CD4-positive, alpha-beta memory T cell (primary cell): Measurements from ENCODE around the gene MSI2. TPM values are rescaled to one million over a fixed set of nuclear protein-coding genes. Genes with fewer than 3 reads are reported as not detected.
"Not testable (repeated sequence)": the region's sequence is repeated elsewhere in the genome, so short reads cannot be mapped to it uniquely, and the experiment has no call there.

Experiments used
- CTCF ChIA-PET: fragments of 350-600 bp; sonication (Branson Sonifier 250); formaldehyde crosslinking; loops from one replicate; lab custom pipeline; 2021; ENCODE audit warnings: inconsistent platforms; ENCODE audit not compliant: partially characterized antibody; lab: Charles Lee
- POLR2A ChIA-PET: fragments of 350-600 bp; sonication (Branson Sonifier 250); formaldehyde crosslinking; loops from one replicate; lab custom pipeline; 2021; ENCODE audit not compliant: partially characterized antibody; lab: Charles Lee
- DNase-seq, 5 donors: peaks; one replicate each; pipeline versions ENCODE4 v3.0.0 to v3.0.0-alpha.2; 2020 to 2022; ENCODE audit warnings: mixed read lengths in 1 of 5
- H3K27ac ChIP-seq: one replicate; pipeline ENCODE4 v1.7.0; 2013; ENCODE audit warnings: low read depth, low read length
- H3K27me3 ChIP-seq: 2 replicates; pipeline ENCODE4 v1.7.0; 2013; ENCODE audit warnings: mild to moderate bottlenecking, low read length, moderate library complexity; ENCODE audit not compliant: insufficient read depth
- H3K36me3 ChIP-seq: 2 replicates; pipeline ENCODE4 v1.7.0; 2013; ENCODE audit warnings: mild to moderate bottlenecking, low read length, moderate library complexity; ENCODE audit not compliant: insufficient read depth
- H3K4me1 ChIP-seq: 2 replicates; pipeline ENCODE4 v1.7.0; 2013; ENCODE audit warnings: mild to moderate bottlenecking, low read length, moderate library complexity; ENCODE audit not compliant: insufficient read depth
- H3K4me3 ChIP-seq, 2 donors: one replicate each; pipeline ENCODE4 v1.7.0; 2013; ENCODE audit warnings: low read length in 2 of 2, mild to moderate bottlenecking in 1 of 2
- H3K9me3 ChIP-seq, 2 donors: one replicate each; pipeline ENCODE4 v1.7.0; 2013; ENCODE audit warnings: low read length in 2 of 2, control low read depth in 1 of 2; ENCODE audit not compliant: control insufficient read depth in 1 of 2
- H3K27ac Mint-ChIP-seq, 7 donors: one replicate each; pipeline ENCODE4 v1.8.0; 2020 to 2021; ENCODE audit warnings: mixed read lengths in 7 of 7, mild to moderate bottlenecking in 6 of 7, inconsistent platforms in 3 of 7, moderate library complexity in 3 of 7
- H3K27me3 Mint-ChIP-seq, 2 donors: one replicate each; pipeline ENCODE4 v1.8.0; 2020 to 2021; ENCODE audit warnings: mixed read lengths in 2 of 2
- H3K36me3 Mint-ChIP-seq, 2 donors: one replicate each; pipeline ENCODE4 v1.8.0; 2020 to 2021; ENCODE audit warnings: mixed read lengths in 2 of 2, inconsistent platforms in 1 of 2, mild to moderate bottlenecking in 1 of 2
- H3K4me1 Mint-ChIP-seq, 4 donors: one replicate each; pipeline ENCODE4 v1.8.0; 2020 to 2021; ENCODE audit warnings: mixed read lengths in 4 of 4, mild to moderate bottlenecking in 1 of 4
- H3K4me3 Mint-ChIP-seq, 8 donors: one replicate each; pipeline ENCODE4 v1.8.0; 2020 to 2021; ENCODE audit warnings: mixed read lengths in 8 of 8, mild to moderate bottlenecking in 7 of 8, moderate library complexity in 6 of 8, inconsistent platforms in 3 of 8
- H3K9me3 Mint-ChIP-seq, 8 donors: one replicate each; pipeline ENCODE4 v1.8.0; 2020 to 2021; ENCODE audit warnings: mixed read lengths in 8 of 8, mild to moderate bottlenecking in 5 of 8, inconsistent platforms in 3 of 8, moderate library complexity in 1 of 8
- intact Hi-C: fragments of 100-400 bp; cut with micrococcal nuclease; formaldehyde crosslinking; loops from one replicate; pipeline ENCODE4 v1.15.1; 2023
- polyA plus RNA-seq, 2 donors: library from polyadenylated mRNA; unstranded; fragments of 300-500 nt; fragmentation: Illumina TruSeq; gene quantifications; one replicate each; pipeline ENCODE4 v1.2.3, GENCODE V29; 2021
- total RNA-seq, 2 experiments: library from RNA; stranded (reverse); gene quantifications; one replicate each; pipeline ENCODE4 v1.2.3, GENCODE V29; 2021

The MSI2 gene
- total and polyA plus RNA-seq, 4 experiments from 2014 or later = 2.1 to 110 (median 55.3) TPM

GRCh38 chr17:57496382-57496781, 240.1 kb downstream of the MSI2 start:
- no peak overlapping the region for H3K27ac Mint-ChIP-seq
- no peaks in the 10 kb centered on the region for H3K9me3 ChIP-seq
- H3K27ac ChIP-seq = no peak overlapping the region
- no peak for DNase-seq
- intact Hi-C loops = no loop called here
- ChIA-PET CTCF (no interaction called here), POLR2A (no interaction called here)
- no peaks in the 10 kb centered on the region for H3K9me3 Mint-ChIP-seq
- H3K36me3 Mint-ChIP-seq = peaks cover 2 to 8% of the 10 kb centered on the region in 2 donors
- H3K36me3 ChIP-seq = no peaks in the 10 kb centered on the region
- peaks cover 27 to 52% (median 45%) of the 10 kb centered on the region in 4 donors for H3K4me1 Mint-ChIP-seq
- peaks cover 13% of the 10 kb centered on the region for H3K4me1 ChIP-seq
- no peak overlapping the region for H3K4me3 ChIP-seq
- no peak overlapping the region for H3K4me3 Mint-ChIP-seq
- no peaks in the 10 kb centered on the region for H3K27me3 ChIP-seq
- H3K27me3 Mint-ChIP-seq = no peaks in the 10 kb centered on the region

GRCh38 chr17:57498443-57498842, 242.1 kb downstream of the MSI2 start:
- H3K36me3 Mint-ChIP-seq = peaks cover 2 to 5% of the 10 kb centered on the region in 2 donors
- no peaks in the 10 kb centered on the region for H3K27me3 Mint-ChIP-seq
- Histone ChIP-seq H3K27me3 (no peaks in the 10 kb centered on the region), H3K9me3 (no peaks in the 10 kb centered on the region), H3K4me3 (no peak overlapping the region), H3K27ac (no peak overlapping the region), H3K4me1 (peaks cover 8% of the 10 kb centered on the region), H3K36me3 (no peaks in the 10 kb centered on the region)
- CTCF ChIA-PET = interaction anchor here (0.7 to 1.9 kb wide), 5 partner anchors 8 to 254 kb away, joined by 3 to 5 read pairs (median 3); no protein-coding TSS in a partner anchor
- peak overlapping the region in 1 of 8 donors; percentile 5 for H3K4me3 Mint-ChIP-seq
- POLR2A ChIA-PET = no interaction called here
- H3K4me1 Mint-ChIP-seq = peaks cover 26 to 48% (median 41%) of the 10 kb centered on the region in 4 donors
- H3K9me3 Mint-ChIP-seq = no peaks in the 10 kb centered on the region
- intact Hi-C loops = no loop called here
- no peak for DNase-seq
- no peak overlapping the region for H3K27ac Mint-ChIP-seq

GRCh38 chr17:57499221-57499620, 242.9 kb downstream of the MSI2 start:
- ChIA-PET CTCF (interaction anchor here (0.8 kb wide), 1 partner anchor 10 kb away, joined by 3 read pairs; no protein-coding TSS in a partner anchor), POLR2A (interaction anchor here (0.7 kb wide), 1 partner anchor 154 kb away, joined by 4 read pairs; no protein-coding TSS in a partner anchor)
- H3K36me3 ChIP-seq, H3K27ac Mint-ChIP-seq, H3K36me3 Mint-ChIP-seq, H3K4me3 Mint-ChIP-seq, DNase-seq, intact Hi-C loops, H3K4me3 ChIP-seq, H3K4me1 ChIP-seq, H3K9me3 Mint-ChIP-seq, H3K9me3 ChIP-seq, H3K27ac ChIP-seq, H3K27me3 Mint-ChIP-seq, H3K27me3 ChIP-seq: not testable (repeated sequence)
- peaks cover 27 to 52% (median 41%) of the 10 kb centered on the region in 4 donors for H3K4me1 Mint-ChIP-seq

GRCh38 chr17:57499648-57500049, 243.3 kb downstream of the MSI2 start:
- no peak overlapping the region for H3K27ac ChIP-seq
- CTCF ChIA-PET = interaction anchor here (0.8 kb wide), 1 partner anchor 10 kb away, joined by 3 read pairs; no protein-coding TSS in a partner anchor
- Mint-ChIP-seq H3K4me1 (peaks cover 29 to 54% (median 41%) of the 10 kb centered on the region in 4 donors), H3K36me3 (peaks cover 2% of the 10 kb centered on the region in 2 donors), H3K9me3 (no peaks in the 10 kb centered on the region), H3K27me3 (no peaks in the 10 kb centered on the region), H3K27ac (peak overlapping the region in 2 of 7 donors; percentile 22 to 49), H3K4me3 (no peak overlapping the region)
- no peaks in the 10 kb centered on the region for H3K36me3 ChIP-seq
- POLR2A ChIA-PET = interaction anchor here (0.7 kb wide), 1 partner anchor 154 kb away, joined by 4 read pairs; no protein-coding TSS in a partner anchor
- intact Hi-C loops = no loop called here
- H3K4me1 ChIP-seq = peaks cover 8% of the 10 kb centered on the region
- no peak overlapping the region for H3K4me3 ChIP-seq
- H3K9me3 ChIP-seq = no peaks in the 10 kb centered on the region
- DNase-seq = no peak
- H3K27me3 ChIP-seq = no peaks in the 10 kb centered on the region

GRCh38 chr17:57501016-57501415, 244.7 kb downstream of the MSI2 start:
- Histone ChIP-seq H3K9me3 (no peaks in the 10 kb centered on the region), H3K27me3 (no peaks in the 10 kb centered on the region), H3K27ac (no peak overlapping the region), H3K4me3 (no peak overlapping the region), H3K4me1 (peaks cover 8% of the 10 kb centered on the region), H3K36me3 (no peaks in the 10 kb centered on the region)
- ChIA-PET CTCF (no interaction called here), POLR2A (no interaction called here)
- no peak overlapping the region for H3K27ac Mint-ChIP-seq
- H3K27me3 Mint-ChIP-seq = no peaks in the 10 kb centered on the region
- H3K36me3 Mint-ChIP-seq = peaks cover 0 to 2% of the 10 kb centered on the region in 2 donors
- peaks cover 25 to 48% (median 35%) of the 10 kb centered on the region in 4 donors for H3K4me1 Mint-ChIP-seq
- intact Hi-C loops = no loop called here
- H3K4me3 Mint-ChIP-seq = no peak overlapping the region
- DNase-seq = no peak
- no peaks in the 10 kb centered on the region for H3K9me3 Mint-ChIP-seq

- H3K27me3 ChIP-seq = no peaks in the 10 kb centered on the region
- Mint-ChIP-seq H3K27ac (no peak overlapping the region), H3K36me3 (peaks cover 0 to 2% of the 10 kb centered on the region in 2 donors), H3K4me1 (peaks cover 24 to 38% (median 29%) of the 10 kb centered on the region in 4 donors), H3K27me3 (no peaks in the 10 kb centered on the region), H3K9me3 (no peaks in the 10 kb centered on the region), H3K4me3 (no peak overlapping the region)
- ChIA-PET CTCF (no interaction called here), POLR2A (no interaction called here)
- H3K27ac ChIP-seq = no peak overlapping the region
- no peak for DNase-seq
- peaks cover 8% of the 10 kb centered on the region for H3K4me1 ChIP-seq
- no peaks in the 10 kb centered on the region for H3K9me3 ChIP-seq
- no peak overlapping the region for H3K4me3 ChIP-seq
- H3K36me3 ChIP-seq = no peaks in the 10 kb centered on the region
- intact Hi-C loops = no loop called here
Observed at GRCh38 chr17:57502022-57502421, 245.7 kb downstream of the MSI2 start.

- Histone ChIP-seq H3K36me3 (no peaks in the 10 kb centered on the region), H3K4me1 (peaks cover 4% of the 10 kb centered on the region), H3K9me3 (no peaks in the 10 kb centered on the region), H3K27ac (no peak overlapping the region), H3K4me3 (no peak overlapping the region), H3K27me3 (no peaks in the 10 kb centered on the region)
- Mint-ChIP-seq H3K36me3 (peaks cover 0 to 2% of the 10 kb centered on the region in 2 donors), H3K9me3 (no peaks in the 10 kb centered on the region), H3K4me1 (peaks cover 21 to 30% (median 24%) of the 10 kb centered on the region in 4 donors), H3K27ac (no peak overlapping the region), H3K4me3 (no peak overlapping the region), H3K27me3 (no peaks in the 10 kb centered on the region)
- ChIA-PET POLR2A (no interaction called here), CTCF (no interaction called here)
- intact Hi-C loops = no loop called here
- no peak for DNase-seq
Observed at GRCh38 chr17:57502811-57503241, 246.5 kb downstream of the MSI2 start.
